GOT3 (cell line): ENCODE results near the gene GMEB2.
"Not testable (repeated sequence)": the region's sequence is repeated elsewhere in the genome, so short reads cannot be mapped to it uniquely, and the experiment has no call there.

ENCODE experiments used
- DNase-seq: peaks from one replicate; lab custom pipeline; 2025; ENCODE audit warnings: mixed read lengths; lab: John Stamatoyannopoulos, UW

The GMEB2 gene

GRCh38 chr20:63612276-63612931 is 14.5 kb downstream of the GMEB2 start:
- DNase-seq = no peak

GRCh38 chr20:63611646-63612045 is 15.3 kb downstream of the GMEB2 start:
- no peak for DNase-seq

- no peak for DNase-seq
These were observed 16.1 kb downstream of the GMEB2 start for GRCh38 chr20:63610581-63611435.

GRCh38 chr20:63606686-63607085 is 20.2 kb downstream of the GMEB2 start:
- no peak for DNase-seq

- DNase-seq = no peak
These were observed 24.6 kb downstream of the GMEB2 start for GRCh38 chr20:63602321-63602720.

GRCh38 chr20:63601679-63602078 is 25.2 kb downstream of the GMEB2 start:
- not testable (repeated sequence) for DNase-seq

- DNase-seq = no peak
These were observed 27.4 kb downstream of the GMEB2 start for GRCh38 chr20:63599396-63600050.

GRCh38 chr20:63598479-63599395 is 28.2 kb downstream of the GMEB2 start:
- DNase-seq = no peak

GRCh38 chr20:63597651-63598478 is 29.0 kb downstream of the GMEB2 start:
- DNase-seq = no peak

- no peak for DNase-seq
These were observed 30.5 kb downstream of the GMEB2 start for GRCh38 chr20:63596423-63596822.

GRCh38 chr20:63595416-63596127 is 31.3 kb downstream of the GMEB2 start:
- no peak for DNase-seq

GRCh38 chr20:63594043-63594561 is 32.8 kb downstream of the GMEB2 start:
- no peak for DNase-seq

GRCh38 chr20:63592661-63593060 is 34.2 kb downstream of the GMEB2 start:
- no peak for DNase-seq

- DNase-seq = no peak
These were observed 35.0 kb downstream of the GMEB2 start for GRCh38 chr20:63591786-63592355.

- DNase-seq = no peak
These were observed 35.8 kb downstream of the GMEB2 start for GRCh38 chr20:63591147-63591533.

- no peak for DNase-seq
These were observed 36.4 kb downstream of the GMEB2 start for GRCh38 chr20:63590218-63591146.

- no peak for DNase-seq
These were observed 37.4 kb downstream of the GMEB2 start for GRCh38 chr20:63589261-63590217.
